ENCODE measurements around the gene LKAAEAR1. TPM values are rescaled to one million over a fixed set of nuclear protein-coding genes. Genes with fewer than 3 reads are reported as not detected.
A peak's percentile ranks its signal among the peaks of the same experiment; 100 is the strongest.

Gene LKAAEAR1
- total RNA-seq, 2 donors from 2014 or later, result not detected

DNA sequence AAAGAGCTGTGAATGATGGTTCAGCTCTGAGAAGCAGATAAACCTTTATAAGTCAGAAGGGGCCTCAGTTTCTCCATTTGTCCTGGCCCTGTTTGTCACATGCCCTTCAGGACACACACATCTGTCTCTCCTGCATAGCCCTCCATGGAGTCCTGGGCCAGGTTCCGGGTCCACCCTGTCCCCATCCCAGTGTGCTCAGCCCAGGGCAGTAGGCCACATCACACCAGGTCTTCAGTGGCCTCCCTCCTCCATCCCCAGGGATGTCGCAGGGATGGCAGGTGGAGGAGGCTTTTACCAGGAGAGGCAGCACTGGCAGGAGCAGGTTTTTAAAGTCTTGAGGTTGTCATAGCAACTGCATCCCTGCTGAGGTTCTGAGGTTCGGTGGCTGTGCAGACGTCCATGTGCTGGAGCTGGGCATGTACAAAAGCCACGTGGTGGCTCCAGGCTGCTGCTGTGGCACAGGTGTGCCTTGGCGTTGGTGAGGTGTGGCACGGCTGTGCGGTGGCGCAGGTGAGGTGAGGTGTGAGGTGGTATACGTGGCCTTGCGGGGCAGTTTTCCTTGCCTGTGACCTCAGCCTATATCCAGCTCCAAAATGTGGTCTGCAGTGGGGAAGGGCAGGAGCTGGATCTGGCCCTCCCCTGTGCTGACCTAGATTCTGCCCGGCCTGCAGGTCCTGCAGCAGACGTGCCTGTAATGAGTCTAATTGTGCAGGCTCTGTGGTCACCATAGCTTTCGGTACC lies 31.1 kb upstream of the LKAAEAR1 start:
- DNase-seq (ENCODE audit: low spot score), result peak; percentile 44
- TF ChIP-seq, protein P1, sequence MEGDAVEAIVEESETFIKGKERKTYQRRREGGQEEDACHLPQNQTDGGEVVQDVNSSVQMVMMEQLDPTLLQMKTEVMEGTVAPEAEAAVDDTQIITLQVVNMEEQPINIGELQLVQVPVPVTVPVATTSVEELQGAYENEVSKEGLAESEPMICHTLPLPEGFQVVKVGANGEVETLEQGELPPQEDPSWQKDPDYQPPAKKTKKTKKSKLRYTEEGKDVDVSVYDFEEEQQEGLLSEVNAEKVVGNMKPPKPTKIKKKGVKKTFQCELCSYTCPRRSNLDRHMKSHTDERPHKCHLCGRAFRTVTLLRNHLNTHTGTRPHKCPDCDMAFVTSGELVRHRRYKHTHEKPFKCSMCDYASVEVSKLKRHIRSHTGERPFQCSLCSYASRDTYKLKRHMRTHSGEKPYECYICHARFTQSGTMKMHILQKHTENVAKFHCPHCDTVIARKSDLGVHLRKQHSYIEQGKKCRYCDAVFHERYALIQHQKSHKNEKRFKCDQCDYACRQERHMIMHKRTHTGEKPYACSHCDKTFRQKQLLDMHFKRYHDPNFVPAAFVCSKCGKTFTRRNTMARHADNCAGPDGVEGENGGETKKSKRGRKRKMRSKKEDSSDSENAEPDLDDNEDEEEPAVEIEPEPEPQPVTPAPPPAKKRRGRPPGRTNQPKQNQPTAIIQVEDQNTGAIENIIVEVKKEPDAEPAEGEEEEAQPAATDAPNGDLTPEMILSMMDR (IDR thresholded peaks at IDR 0.05), result no peak

DNA sequence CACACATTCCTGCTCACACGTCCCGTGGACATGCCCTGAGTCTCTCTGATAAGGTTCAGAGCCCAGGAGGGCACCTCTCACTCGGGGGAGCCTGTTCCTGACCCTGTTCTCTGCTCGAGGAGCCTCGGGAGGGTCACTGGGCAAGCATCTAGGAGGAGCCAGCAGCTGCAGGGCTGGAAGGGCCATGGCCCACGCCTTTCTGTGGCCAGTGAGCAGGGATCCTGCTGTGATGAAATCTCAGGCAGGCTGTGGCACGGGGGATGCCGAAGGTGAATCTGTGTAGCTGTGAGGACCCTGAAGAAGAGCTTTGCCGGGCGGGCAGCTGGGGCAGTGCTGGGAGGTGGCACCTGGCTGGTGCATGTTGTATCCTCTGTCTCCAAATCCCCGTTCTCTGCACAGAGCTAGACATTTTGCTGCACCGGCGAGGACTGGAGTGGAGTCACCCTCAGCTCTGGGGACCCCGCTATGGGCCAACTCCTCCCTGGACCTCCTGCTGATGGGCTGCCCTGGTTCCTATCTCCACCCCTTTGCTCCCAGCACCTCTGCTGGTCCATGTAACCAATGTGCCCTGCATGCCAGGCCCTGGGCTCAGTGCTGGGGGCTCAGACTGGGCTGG lies 30.3 kb upstream of the LKAAEAR1 start:
- Histone ChIP-seq H3K36me3 (no peaks in the 10 kb centered on the region), H3K9me3 (no peaks in the 10 kb centered on the region), H3K27ac (no peak overlapping the region), H3K27me3 (no peaks in the 10 kb centered on the region), H3K4me1 (no peaks in the 10 kb centered on the region), H3K4me3 (no peak overlapping the region)
- TF ChIP-seq, protein P1 (IDR thresholded peaks at IDR 0.05), result no peak
- DNase-seq (ENCODE audit: low spot score), result peak; percentile 52

More for the DNA sequence above, 31.1 kb upstream of the LKAAEAR1 start:
- H3K27me3 ChIP-seq, result no peaks in the 10 kb centered on the region
- no peak overlapping the region for H3K4me3 ChIP-seq
- H3K9me3 ChIP-seq, result no peaks in the 10 kb centered on the region
- no peak overlapping the region for H3K27ac ChIP-seq
- peaks cover 0 to 4% of the 10 kb centered on the region in 2 donors for H3K4me1 ChIP-seq
- H3K36me3 ChIP-seq, result no peaks in the 10 kb centered on the region

DNA sequence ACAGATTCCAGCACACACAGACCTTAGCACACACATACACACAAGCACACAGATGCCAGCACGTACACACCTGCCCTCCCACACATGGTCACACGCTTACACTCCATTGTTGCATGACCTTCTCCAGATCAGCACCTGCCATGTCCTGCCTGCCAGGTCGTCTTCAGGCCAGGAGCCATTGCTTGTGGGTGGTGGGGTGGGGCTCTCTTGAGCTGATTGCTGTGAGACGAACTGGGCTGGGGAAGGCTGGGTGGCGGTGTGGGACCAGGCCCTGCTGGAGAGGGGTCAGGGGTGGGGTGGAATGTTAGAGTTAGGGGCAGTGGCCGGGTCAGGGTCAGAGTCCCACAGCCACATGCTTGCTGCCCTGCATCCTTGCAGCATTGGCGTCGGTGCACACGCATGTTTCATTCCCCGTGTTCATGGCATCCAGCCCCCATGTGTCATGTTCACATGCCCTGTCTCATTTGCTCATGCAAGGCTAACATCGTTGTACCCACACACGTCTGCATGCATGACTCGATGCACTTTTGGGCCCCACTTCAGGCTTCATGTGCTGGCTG lies 29.7 kb upstream of the LKAAEAR1 start:
- no peak overlapping the region for H3K27ac ChIP-seq
- H3K27me3 ChIP-seq, result no peaks in the 10 kb centered on the region
- TF ChIP-seq, protein P1 (IDR thresholded peaks at IDR 0.05), result no peak
- no peak overlapping the region for H3K4me3 ChIP-seq
- no peak for DNase-seq (ENCODE audit: low spot score)
- H3K36me3 ChIP-seq, result no peaks in the 10 kb centered on the region
- no peaks in the 10 kb centered on the region for H3K4me1 ChIP-seq
- H3K9me3 ChIP-seq, result no peaks in the 10 kb centered on the region

DNA sequence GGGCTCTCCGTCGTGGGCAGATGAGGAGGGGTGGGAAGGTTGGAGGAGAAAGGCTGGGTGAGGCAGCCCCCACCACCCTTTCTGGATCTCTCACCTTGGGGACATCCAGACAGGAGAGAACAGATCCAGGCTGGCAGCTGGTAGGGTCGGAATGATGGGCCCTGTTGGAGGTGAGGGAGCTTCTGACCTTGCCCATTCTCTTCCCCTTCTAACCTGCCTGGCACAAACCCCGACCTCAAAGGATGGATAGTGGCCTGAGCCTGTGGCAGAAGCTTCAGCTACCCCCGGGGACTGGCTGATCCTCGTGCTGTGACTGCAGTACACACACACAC lies 29.2 kb upstream of the LKAAEAR1 start:
- H3K4me1 ChIP-seq, result no peaks in the 10 kb centered on the region
- no peak overlapping the region for H3K27ac ChIP-seq
- DNase-seq (ENCODE audit: low spot score), result peak; percentile 47
- no peak overlapping the region for H3K4me3 ChIP-seq
- no peaks in the 10 kb centered on the region for H3K36me3 ChIP-seq
- TF ChIP-seq, protein P1 (IDR thresholded peaks at IDR 0.05), result no peak
- no peaks in the 10 kb centered on the region for H3K9me3 ChIP-seq
- no peaks in the 10 kb centered on the region for H3K27me3 ChIP-seq

DNA sequence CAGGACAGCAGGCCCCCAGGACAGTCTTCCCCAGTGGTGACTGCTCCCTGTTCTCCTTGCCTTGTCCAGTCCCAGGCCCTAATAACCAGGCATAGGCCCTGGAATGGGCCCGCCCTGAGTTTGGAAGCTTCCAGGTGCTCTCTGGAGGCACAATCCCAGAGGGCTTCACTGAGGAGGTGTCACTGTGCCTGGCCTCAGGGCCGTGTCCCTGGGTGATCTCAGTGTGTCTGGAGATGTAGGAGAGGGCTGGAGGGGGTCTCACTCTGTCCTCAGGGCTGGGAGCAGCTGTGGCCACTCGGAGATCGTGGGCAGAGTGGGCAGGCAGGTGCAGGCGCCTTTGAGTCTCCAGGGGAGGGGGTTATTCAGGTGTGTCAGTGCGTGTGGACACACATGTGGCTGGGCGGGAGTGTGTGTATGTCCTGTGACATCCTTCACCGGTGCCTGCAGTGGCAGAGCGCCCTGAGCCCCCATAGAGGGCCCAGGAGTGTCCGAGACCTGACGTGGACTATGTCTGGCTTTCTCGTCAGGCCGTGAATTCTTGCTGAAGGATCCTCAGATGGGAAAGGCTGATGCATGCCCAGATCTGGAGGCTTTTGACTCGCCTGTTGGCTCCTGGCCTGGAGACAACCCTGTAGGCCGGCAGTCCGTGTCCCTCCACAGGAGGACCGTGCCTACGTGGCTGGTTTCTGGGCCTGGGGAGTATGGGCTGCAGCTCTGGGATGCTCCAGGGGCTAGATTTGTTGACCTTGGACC lies 28.7 kb upstream of the LKAAEAR1 start:
- H3K27me3 ChIP-seq, result no peaks in the 10 kb centered on the region
- TF ChIP-seq, protein P1 (IDR thresholded peaks at IDR 0.05), result no peak
- no peak overlapping the region for H3K27ac ChIP-seq
- peak; percentile 47 for DNase-seq (ENCODE audit: low spot score)
- H3K4me1 ChIP-seq, result no peaks in the 10 kb centered on the region
- H3K4me3 ChIP-seq, result no peak overlapping the region
- H3K36me3 ChIP-seq, result no peaks in the 10 kb centered on the region
- no peaks in the 10 kb centered on the region for H3K9me3 ChIP-seq
